Ectodermal cell (in vitro differentiated cells): ENCODE data around the gene ITSN1.

Experiments used
- H3K27ac ChIP-seq: 2 replicates; pipeline ENCODE4 v1.7.0; 2013; ENCODE audit warnings: mild to moderate bottlenecking, low read depth, low read length; ENCODE audit not compliant: insufficient read depth, poor library complexity, severe bottlenecking
- H3K27me3 ChIP-seq: 2 replicates; pipeline ENCODE4 v1.7.0; 2013; ENCODE audit warnings: mild to moderate bottlenecking, low read length; ENCODE audit not compliant: insufficient read depth, control insufficient read depth, poor library complexity, severe bottlenecking
- H3K36me3 ChIP-seq: one replicate; pipeline ENCODE4 v1.7.0; 2013; ENCODE audit warnings: low read length; ENCODE audit not compliant: control insufficient read depth, insufficient read depth
- H3K4me1 ChIP-seq: one replicate; pipeline ENCODE4 v1.7.0; 2013; ENCODE audit warnings: low read length; ENCODE audit not compliant: control insufficient read depth, insufficient read depth
- H3K4me3 ChIP-seq: 2 replicates; pipeline ENCODE4 v1.7.0; 2013; ENCODE audit warnings: low read depth, low read length, control low read depth; ENCODE audit not compliant: insufficient read depth
- H3K9me3 ChIP-seq: 2 replicates; pipeline ENCODE4 v1.7.0; 2013; ENCODE audit warnings: mild to moderate bottlenecking, low read length, moderate library complexity; ENCODE audit not compliant: control insufficient read depth
- WGBS, 2 experiments: methylation state at CpG; one replicate each; pipeline ENCODE4 v1.1.7; 2013; ENCODE audit warnings: missing lambda C conversion rate in 2 of 2; 5-methylcytosine and 5-hydroxymethylcytosine counted together

Gene ITSN1

DNA sequence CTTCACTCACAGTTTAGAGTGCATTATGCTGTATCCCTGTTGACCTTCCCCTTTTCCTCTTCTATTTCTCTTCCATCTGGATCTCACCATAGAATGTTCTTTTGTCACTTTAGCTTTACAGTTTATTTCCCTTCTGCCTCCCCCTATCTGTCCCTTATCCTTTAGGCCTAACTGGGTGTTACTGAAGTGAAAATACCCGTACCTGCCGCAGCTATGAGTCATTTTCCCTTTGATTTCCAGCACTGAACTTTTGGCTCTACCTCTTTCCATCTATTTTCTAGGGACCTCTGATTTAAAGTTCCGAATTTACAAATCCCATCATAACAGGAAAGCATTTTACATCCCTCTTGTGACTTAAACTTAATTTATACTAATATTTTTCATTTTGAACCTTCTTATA, 19.7 kb downstream of the ITSN1 start:
- Histone ChIP-seq H3K4me1 (no peaks in the 10 kb centered on the region), H3K27ac (no peak overlapping the region), H3K4me3 (no peak overlapping the region), H3K36me3 (no peaks in the 10 kb centered on the region), H3K27me3 (no peaks in the 10 kb centered on the region), H3K9me3 (no peaks in the 10 kb centered on the region)
- 93 to 95% methylated on average over 3 of the region's 3 CpGs for WGBS, 2 experiments

DNA sequence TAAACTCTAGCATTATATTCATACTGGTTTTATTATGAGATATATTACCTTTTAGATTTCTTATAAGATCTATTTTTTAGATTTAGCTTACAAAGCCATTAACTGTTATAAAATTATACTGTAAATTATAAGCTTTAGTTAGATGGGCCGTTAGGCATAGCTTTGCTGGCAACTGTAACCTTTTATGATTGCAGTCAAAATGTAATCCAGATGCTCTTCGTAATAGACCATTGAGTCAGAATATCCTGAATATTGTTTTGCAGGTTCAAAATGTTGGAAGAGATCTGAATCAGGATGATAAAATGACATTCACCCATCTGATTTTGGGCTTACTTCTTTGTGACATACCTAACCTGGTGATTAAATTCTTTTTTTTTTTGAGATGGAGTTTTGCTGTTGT, 20.9 kb downstream of the ITSN1 start:
- H3K36me3 ChIP-seq, result no peaks in the 10 kb centered on the region
- 94 to 100% methylated on average over 2 of the region's 2 CpGs for WGBS, 2 experiments
- H3K27ac ChIP-seq, result no peak overlapping the region
- no peaks in the 10 kb centered on the region for H3K27me3 ChIP-seq
- no peak overlapping the region for H3K4me3 ChIP-seq
- no peaks in the 10 kb centered on the region for H3K4me1 ChIP-seq
- no peaks in the 10 kb centered on the region for H3K9me3 ChIP-seq

DNA sequence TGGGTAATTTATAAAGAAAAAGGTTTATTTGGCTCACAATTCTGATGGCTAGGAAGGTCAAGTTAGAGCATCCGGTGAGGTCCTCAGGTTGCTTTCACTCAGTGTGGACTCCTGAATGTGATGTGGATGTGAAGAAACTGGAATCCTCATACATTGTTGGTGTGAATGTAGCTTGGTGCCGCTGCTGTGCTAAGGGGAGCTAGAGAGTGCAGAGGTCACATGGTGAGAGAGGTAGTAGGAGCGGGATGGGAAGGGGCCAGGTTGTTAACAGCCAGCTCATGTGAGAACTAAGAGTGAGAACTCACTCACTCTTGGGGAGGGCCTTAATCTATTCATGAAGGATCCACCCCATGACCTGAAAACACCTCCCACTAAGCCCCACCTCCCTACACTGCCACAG, 21.8 kb downstream of the ITSN1 start:
- WGBS, 2 experiments, result 93 to 97% methylated on average over 3 of the region's 3 CpGs
- Histone ChIP-seq H3K27ac (no peak overlapping the region), H3K36me3 (no peaks in the 10 kb centered on the region), H3K4me3 (no peak overlapping the region), H3K27me3 (no peaks in the 10 kb centered on the region), H3K4me1 (no peaks in the 10 kb centered on the region), H3K9me3 (no peaks in the 10 kb centered on the region)

DNA sequence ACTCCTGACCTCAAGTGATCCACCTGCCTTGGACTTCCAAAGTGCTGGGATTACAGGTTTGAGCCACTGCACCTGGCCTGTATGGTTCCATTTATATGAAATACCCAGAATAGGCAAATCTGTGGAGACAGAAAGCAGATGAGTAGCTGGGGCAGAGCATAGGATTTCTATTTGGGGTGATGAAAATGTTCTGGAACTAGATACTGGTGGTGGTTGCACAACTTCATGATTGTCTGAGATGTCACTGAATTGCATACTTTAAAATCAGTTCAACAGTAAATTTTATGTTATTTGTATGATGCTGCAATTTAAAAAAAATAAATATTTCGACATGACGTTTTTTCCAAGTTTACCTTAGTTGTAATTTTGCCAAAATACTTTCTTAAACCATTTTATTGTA, 23.9 kb downstream of the ITSN1 start:
- WGBS, 2 experiments, result no CpG with 5 or more reads among the region's 2 CpGs
- no peaks in the 10 kb centered on the region for H3K9me3 ChIP-seq

DNA sequence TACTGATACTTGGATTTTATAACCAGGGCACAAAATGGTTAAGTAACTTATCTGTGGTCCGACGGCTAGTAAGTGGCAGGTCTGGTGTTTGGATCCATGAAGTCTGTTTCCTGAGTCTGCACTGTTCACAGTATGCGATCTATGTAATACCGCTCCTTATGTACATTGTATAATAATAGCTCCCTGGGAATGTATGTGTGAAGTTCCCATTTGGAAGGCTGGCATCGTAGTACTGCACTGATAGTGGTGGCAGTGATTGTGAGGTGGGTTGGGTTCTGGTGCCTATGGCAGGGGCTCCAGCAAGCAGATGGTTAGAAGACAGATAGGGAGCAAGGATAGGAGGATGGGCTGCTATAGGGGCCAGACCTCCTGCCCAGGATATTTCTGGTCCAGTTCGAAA, 25.3 kb downstream of the ITSN1 start:
- no peaks in the 10 kb centered on the region for H3K36me3 ChIP-seq
- 96 to 98% methylated on average over 6 of the region's 6 CpGs for WGBS, 2 experiments
- no peaks in the 10 kb centered on the region for H3K27me3 ChIP-seq
- no peaks in the 10 kb centered on the region for H3K4me1 ChIP-seq
- H3K9me3 ChIP-seq, result no peaks in the 10 kb centered on the region
- no peak overlapping the region for H3K4me3 ChIP-seq
- no peak overlapping the region for H3K27ac ChIP-seq

More for the DNA sequence above, 23.9 kb downstream of the ITSN1 start:
- H3K27ac ChIP-seq, result no peak overlapping the region
- no peaks in the 10 kb centered on the region for H3K36me3 ChIP-seq
- no peaks in the 10 kb centered on the region for H3K27me3 ChIP-seq
- no peaks in the 10 kb centered on the region for H3K4me1 ChIP-seq
- no peak overlapping the region for H3K4me3 ChIP-seq

DNA sequence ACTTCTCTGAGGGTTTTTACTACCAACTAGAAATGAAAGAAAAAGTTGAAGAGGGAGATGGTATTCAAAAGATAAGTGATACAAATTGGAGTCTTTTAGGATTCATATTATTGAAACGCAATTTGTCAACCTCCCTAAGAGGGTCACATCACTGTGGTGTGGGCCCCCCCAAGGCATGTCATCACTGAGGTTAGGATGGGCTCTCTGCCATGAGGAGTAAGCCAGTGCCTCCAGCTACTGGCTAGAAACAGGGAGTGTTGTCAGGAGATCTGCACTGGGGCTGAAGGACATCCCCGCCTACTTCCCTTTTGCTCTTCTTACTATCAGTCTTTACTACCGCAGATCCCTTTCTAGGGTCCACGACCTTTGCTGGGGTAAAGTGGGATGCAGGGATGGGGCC, 25.9 kb downstream of the ITSN1 start:
- WGBS, 2 experiments, result 96 to 98% methylated on average over 3 to 4 of the region's 4 CpGs
- H3K36me3 ChIP-seq, result no peaks in the 10 kb centered on the region
- no peaks in the 10 kb centered on the region for H3K9me3 ChIP-seq
- H3K27me3 ChIP-seq, result no peaks in the 10 kb centered on the region
- H3K27ac ChIP-seq, result no peak overlapping the region
- no peak overlapping the region for H3K4me3 ChIP-seq
- H3K4me1 ChIP-seq, result no peaks in the 10 kb centered on the region

DNA sequence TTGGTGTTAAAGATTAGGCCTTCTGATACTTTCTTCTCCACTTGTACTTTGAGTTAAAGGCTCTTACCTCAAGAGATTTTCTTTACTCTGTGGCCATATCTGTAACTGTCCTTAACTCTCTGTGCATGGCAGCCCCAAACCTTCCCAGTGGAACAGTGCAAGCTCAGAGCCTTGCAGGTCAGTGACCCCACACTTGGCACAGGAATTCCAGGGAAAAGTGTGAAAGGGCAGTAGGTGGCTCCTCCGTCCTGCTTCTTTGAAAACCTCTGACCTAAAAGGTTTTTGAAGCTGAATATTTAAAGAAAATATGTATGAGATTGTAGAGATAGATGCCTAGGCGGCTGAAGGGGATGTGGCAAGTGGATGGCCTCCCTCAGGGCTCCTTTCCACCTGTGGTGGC, 26.3 kb downstream of the ITSN1 start:
- Histone ChIP-seq H3K27me3 (no peaks in the 10 kb centered on the region), H3K36me3 (no peaks in the 10 kb centered on the region), H3K9me3 (no peaks in the 10 kb centered on the region), H3K4me1 (no peaks in the 10 kb centered on the region), H3K4me3 (no peak overlapping the region), H3K27ac (no peak overlapping the region)
- 89 to 97% methylated on average over 2 of the region's 2 CpGs for WGBS, 2 experiments

DNA sequence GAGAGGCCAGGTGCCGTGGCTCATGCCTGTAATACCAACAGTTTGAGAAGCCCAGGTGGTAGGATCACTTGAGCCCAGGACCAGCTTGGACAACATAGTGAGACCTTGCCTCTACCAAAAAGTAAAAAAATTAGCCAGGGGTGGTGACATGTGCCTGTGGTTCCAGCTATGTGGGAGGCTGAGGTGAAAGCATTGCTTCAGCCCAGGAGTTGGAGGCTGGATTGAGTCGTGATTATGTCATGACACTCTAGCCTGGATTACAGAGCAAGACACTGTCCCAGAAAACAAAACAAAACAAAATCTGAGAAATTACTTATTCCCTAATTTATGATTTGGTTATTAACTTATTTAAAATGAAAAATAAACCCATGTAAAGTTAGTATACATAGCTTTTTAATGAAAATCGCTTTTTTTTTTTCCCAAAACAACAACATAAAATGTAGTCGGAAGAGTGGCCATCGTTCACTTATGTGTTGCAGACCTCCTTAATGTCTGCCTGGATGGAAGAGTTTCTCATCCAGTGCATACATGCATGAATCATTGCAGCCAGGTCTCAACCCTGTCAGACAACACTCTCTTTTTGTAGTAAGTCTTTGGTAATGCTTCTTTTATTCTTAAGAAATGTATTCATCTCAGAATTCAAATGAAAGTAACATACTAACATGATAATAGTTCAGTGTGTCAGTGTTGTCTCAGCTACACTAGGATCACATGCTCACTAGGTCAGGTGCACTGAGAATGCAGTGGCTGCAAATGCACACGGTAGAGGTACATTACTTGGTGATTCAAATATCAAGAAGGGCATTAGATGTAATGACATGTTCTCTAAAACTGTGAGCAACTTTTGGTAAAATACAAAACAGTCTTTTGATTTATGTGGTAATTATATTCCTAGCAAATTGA, 28.0 kb downstream of the ITSN1 start:
- Histone ChIP-seq H3K4me1 (no peaks in the 10 kb centered on the region), H3K9me3 (no peaks in the 10 kb centered on the region), H3K36me3 (no peaks in the 10 kb centered on the region), H3K27me3 (no peaks in the 10 kb centered on the region), H3K27ac (no peak overlapping the region), H3K4me3 (no peak overlapping the region)
- WGBS, 2 experiments, result 93 to 94% methylated on average over 6 of the region's 6 CpGs

DNA sequence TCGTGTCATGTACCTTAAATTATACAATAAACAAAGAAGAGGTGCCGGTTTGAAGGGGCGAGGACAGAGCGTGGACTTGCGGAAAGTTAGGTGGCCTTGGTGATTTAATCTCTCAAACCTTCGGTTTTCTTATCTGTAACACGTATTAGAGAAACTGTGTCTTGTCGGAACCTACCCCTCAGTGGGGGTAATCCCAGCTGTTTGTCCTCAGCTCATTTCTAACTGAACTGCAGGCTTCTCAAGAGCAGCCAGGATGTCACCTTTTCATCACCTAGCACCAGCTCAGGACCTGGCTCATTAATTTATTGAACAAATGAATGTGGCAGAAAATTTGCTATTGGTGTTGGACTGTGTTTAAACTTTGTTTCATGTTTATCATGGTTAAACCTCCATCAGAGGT, 31.2 kb downstream of the ITSN1 start:
- WGBS, 2 experiments, result 88 to 89% methylated on average over 8 of the region's 8 CpGs
- H3K36me3 ChIP-seq, result no peaks in the 10 kb centered on the region
- H3K4me3 ChIP-seq, result no peak overlapping the region
- no peaks in the 10 kb centered on the region for H3K4me1 ChIP-seq
- H3K9me3 ChIP-seq, result no peaks in the 10 kb centered on the region
- H3K27me3 ChIP-seq, result no peaks in the 10 kb centered on the region
- H3K27ac ChIP-seq, result no peak overlapping the region

DNA sequence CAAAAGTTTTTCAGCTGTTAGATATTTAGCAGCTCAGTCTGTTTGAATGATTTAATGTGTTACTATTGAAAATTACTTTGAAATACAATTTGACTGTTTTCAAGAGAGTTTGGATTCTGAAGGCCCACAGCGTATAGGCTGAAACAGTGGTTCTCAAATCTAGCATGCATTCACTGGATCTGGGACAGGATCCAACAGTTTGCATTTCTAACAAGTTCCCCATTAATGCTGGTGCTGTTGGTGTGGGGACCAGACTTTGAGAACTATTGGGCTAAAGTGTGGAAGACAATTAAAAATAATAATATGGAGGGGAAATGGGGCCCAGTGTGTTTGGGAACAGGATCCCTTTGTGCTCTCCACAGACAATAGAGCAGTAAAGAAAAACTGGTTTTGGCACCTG, 31.9 kb downstream of the ITSN1 start:
- 95 to 97% methylated on average over 1 of the region's 1 CpG for WGBS, 2 experiments
- H3K9me3 ChIP-seq, result no peaks in the 10 kb centered on the region
- no peaks in the 10 kb centered on the region for H3K4me1 ChIP-seq
- H3K36me3 ChIP-seq, result no peaks in the 10 kb centered on the region
- no peak overlapping the region for H3K4me3 ChIP-seq
- no peak overlapping the region for H3K27ac ChIP-seq
- no peaks in the 10 kb centered on the region for H3K27me3 ChIP-seq
